ENCODE data around the gene LUZP2. TPM values are rescaled to one million over a fixed set of nuclear protein-coding genes. Genes with fewer than 3 reads are reported as not detected.

LUZP2 gene
- total and polyA plus RNA-seq, 9 of the 15 experiments (the other 6 are each of a cell fraction or from before 2014, with no cell fraction given) = not detected

GRCh38 chr11:24653901-24654300 lies 157.0 kb downstream of the LUZP2 start:
- TF ChIP-seq C11orf30 (IDR thresholded peaks at IDR 0.05; ENCODE audit: low read depth) (no peak), ZBTB49 (CRISPR knock-in tag; IDR thresholded peaks at IDR 0.05; ENCODE audit: borderline replicate concordance) (no peak), AFF4 (CRISPR knock-in tag; IDR thresholded peaks at IDR 0.05) (no peak), ERF (CRISPR knock-in tag; IDR thresholded peaks at IDR 0.05) (no peak), SFPQ (IDR thresholded peaks at IDR 0.05; ENCODE audit: low read depth, low read length) (no peak)
- intact Hi-C loops (cut with micrococcal nuclease) = no loop called here
- H3K4me3 ChIP-seq = no peak overlapping the region
- no peak overlapping the region for H3K9ac ChIP-seq (ENCODE audit: insufficient read depth in 1 of 2, low read depth in 2 of 2, low read length in 2 of 2)
- H3K36me3 ChIP-seq (ENCODE audit: control insufficient read depth, insufficient read depth, low read length) = no peaks in the 10 kb centered on the region
- H3K4me2 ChIP-seq (ENCODE audit: insufficient read depth, low read length) = no peak overlapping the region
- BruUV-seq (replicated peaks) = no TSS peak
- H3K9me3 ChIP-seq (replicated peaks; ENCODE audit: control insufficient read depth, insufficient read depth, low read depth, low read length) = no peaks in the 10 kb centered on the region
- ATAC-seq (no peak), DNase-seq (ENCODE audit: extremely low read depth in 1 of 4, low spot score in 3 of 4) (no peak), FAIRE-seq (no peak)
- no peaks in the 10 kb centered on the region for H3K9me1 ChIP-seq (ENCODE audit: control insufficient read depth, insufficient read depth, low read length)
- H3K4me1 ChIP-seq (replicated peaks in 1 of 2; ENCODE audit: control insufficient read depth in 2 of 2, insufficient read depth in 2 of 2, low read length in 2 of 2) = no peaks in the 10 kb centered on the region
- POLR2A ChIA-PET = no interaction called here
- no peaks in the 10 kb centered on the region for H3K27me3 ChIP-seq (ENCODE audit: control insufficient read depth in 2 of 2, insufficient read depth in 2 of 2, low read length in 2 of 2)
- no peaks in the 10 kb centered on the region for H3K79me2 ChIP-seq (ENCODE audit: control insufficient read depth, insufficient read depth, low read length)
- CTCF ChIA-PET (ENCODE audit: low intra/inter-chr PET ratio) = no interaction called here
- no peak overlapping the region for H3K27ac ChIP-seq (ENCODE audit: extremely low read depth, low read depth, low read length)
- WGBS (ENCODE audit: insufficient coverage, low coverage, missing lambda C conversion rate) = 6% methylated on average over 4 of the region's 4 CpGs
- H4K20me1 ChIP-seq (replicated peaks; ENCODE audit: control insufficient read depth, insufficient read depth, low read length) = no peaks in the 10 kb centered on the region
- in situ Hi-C loops (cut with MboI) = no loop called here
- H2AFZ ChIP-seq (ENCODE audit: low read depth, low read length) = no peak overlapping the region
